WI38 (cell line): Measurements from ENCODE around the gene PPP2R5C.

Source experiments
- H3K4me3 ChIP-seq: 2 replicates; pipeline ENCODE4 v1.5.1; 2011; ENCODE audit warnings: low read depth, mild to moderate bottlenecking, control low read depth, low read length
- TF ChIP-seq, protein P1 (sequence below): IDR thresholded peaks from 2 replicates; pipeline ENCODE4 v1.5.1; 2012; ENCODE audit warnings: low read depth, mild to moderate bottlenecking, control low read depth, low read length

PPP2R5C gene

DNA sequence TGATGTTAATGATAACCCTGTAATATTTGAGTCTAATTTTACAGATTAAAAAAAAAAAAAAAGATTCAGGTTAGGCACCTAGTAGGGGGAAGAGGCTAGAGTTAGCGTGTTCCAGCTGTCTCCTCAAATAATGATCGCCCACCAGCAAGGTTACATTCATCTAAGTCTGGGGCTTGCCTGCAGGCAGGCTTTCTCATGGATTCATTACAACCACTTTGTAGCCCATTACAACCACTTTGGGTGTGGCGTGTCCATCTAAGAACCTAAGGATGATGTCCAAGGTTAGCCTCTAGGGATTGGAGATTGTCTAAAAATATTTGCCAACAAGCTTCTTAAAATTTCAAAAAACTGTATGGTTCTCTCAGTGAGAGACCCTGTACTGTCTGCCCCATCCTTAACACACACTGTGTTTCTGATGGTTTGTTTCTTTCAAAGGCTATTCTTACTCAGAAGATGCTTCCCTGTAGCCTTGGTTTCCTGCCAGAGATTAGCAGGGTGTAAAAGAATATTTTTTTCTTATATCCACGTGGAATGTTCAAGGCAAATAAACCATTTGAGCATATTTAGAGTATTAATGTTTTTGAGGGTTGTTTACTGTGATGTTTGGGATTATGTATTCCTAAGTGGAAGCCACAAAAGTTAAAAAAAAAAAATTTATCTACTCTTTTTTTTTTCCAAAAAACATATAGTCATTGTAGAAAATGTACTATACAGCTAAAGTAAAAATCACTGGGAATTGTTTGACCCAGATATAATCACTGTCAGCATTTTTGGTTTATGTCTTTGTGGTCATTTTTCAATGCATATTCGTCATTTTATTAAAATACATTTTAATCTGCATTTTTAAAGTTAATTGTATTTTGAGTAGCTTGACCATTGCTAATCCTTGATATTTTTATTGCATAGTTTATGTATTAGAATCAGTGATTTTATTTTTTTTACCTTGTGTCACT lies 204.5 kb downstream of the PPP2R5C start:
- H3K4me3 ChIP-seq: peak overlapping the region; percentile 81
- TF ChIP-seq, protein P1, sequence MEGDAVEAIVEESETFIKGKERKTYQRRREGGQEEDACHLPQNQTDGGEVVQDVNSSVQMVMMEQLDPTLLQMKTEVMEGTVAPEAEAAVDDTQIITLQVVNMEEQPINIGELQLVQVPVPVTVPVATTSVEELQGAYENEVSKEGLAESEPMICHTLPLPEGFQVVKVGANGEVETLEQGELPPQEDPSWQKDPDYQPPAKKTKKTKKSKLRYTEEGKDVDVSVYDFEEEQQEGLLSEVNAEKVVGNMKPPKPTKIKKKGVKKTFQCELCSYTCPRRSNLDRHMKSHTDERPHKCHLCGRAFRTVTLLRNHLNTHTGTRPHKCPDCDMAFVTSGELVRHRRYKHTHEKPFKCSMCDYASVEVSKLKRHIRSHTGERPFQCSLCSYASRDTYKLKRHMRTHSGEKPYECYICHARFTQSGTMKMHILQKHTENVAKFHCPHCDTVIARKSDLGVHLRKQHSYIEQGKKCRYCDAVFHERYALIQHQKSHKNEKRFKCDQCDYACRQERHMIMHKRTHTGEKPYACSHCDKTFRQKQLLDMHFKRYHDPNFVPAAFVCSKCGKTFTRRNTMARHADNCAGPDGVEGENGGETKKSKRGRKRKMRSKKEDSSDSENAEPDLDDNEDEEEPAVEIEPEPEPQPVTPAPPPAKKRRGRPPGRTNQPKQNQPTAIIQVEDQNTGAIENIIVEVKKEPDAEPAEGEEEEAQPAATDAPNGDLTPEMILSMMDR: no peak

DNA sequence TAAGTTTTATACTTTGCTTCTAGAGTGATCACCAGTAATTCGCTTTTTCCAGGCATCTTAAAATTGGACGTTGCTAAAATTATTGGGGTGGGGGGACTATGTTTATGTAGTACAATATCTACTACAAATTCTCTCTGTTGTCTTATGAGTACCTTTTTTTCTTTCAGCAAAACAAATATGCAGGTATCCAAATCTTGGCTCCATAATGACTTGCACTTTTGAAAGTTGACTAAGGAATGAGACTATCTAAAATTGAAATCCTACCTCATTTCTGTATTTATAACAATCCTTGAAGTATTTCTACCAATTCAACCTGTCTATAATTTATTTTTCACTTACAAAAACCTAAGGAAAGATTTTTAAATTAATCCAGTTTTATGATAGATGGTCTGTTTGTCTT lies 205.2 kb downstream of the PPP2R5C start:
- peak overlapping the region; percentile 81 for H3K4me3 ChIP-seq
- TF ChIP-seq, protein P1: no peak

DNA sequence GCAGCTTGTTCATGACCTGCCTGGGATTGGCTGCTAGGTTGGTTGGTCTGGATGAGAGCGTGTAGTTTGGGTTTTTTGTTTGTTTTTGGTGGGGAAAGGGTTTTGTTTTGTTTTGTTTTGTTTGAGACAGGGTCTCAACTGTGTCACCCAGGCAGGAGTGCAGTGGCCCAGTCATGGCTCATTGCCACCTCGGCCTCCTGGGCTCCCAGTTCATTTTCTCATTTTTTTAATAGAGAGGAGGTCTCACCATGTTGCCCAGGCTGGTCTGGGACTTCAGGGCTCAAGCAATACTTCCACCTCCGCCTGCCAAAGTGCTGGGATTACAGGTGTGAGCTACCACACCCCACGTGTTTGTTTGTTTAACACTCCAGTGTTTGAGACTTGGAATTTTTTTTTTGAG lies 206.7 kb downstream of the PPP2R5C start:
- no peak overlapping the region for H3K4me3 ChIP-seq
- TF ChIP-seq, protein P1: no peak

DNA sequence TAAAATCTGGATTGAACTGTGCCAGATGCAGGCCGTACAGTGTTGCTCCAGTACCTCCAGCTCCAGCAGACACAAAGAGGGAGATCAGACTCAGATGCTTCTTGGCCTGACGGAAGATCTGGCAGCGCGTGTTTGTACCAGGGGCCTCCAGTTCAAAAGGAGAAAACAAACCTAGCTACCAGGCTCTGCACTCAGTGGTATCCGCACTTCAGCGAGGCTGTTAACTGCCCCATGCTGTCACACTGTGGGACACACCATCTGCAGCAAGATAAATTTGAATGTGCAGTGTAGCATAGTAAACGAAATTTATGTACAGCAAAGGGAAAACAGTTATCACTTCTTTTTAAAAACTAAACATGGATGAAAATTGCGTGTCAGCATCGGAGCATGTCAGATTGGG lies 208.0 kb downstream of the PPP2R5C start:
- H3K4me3 ChIP-seq: no peak overlapping the region
- TF ChIP-seq, protein P1: no peak

DNA sequence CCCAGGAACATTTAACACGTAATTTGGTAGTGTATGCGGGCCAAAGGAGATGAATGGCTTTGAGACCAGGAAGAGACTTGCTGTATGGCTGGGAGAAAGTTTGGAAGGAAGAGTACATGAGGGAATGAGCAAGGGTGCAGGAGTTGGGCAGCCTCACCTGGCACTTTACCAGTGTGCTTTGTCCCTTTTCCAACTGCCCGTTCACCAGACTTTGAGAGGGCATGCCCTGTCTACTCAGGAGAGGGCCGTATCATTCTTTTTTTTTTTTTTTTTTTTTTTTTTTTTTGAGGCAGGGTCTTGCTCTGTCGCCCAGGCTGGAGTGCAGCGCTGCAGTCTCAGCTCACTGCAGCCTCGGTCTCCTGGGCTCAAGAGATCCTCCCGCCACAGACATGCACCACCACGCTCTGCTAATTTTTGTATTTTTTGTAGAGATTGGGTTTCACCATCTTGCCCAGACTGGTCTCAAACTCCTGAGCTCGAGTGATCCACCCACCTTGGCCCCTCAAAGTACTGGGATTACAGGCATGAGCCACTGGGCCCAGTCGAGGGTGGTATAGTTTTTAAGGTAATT lies 209.4 kb downstream of the PPP2R5C start:
- TF ChIP-seq, protein P1: no peak
- no peak overlapping the region for H3K4me3 ChIP-seq

DNA sequence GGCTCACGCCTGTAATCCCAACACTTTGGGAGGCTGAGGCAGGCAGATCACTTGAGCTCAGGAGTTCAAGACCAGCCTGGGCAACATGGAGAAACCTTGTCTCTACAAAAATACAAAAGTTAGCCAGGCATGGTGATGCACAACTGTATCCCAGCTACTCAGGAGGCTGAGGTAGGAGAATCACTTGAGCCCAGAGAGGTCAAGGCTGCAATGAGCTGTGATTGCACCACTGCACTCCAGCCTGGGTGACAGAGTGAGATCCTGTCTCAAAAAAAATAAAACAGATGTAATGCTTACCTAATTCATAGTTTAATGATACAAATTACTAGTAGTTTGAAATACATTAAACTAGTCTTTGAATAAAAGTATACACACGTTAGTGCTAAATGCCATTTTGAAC lies 209.9 kb downstream of the PPP2R5C start:
- H3K4me3 ChIP-seq: peak overlapping the region; percentile 15; the same call in 1 of the 2 replicates

DNA sequence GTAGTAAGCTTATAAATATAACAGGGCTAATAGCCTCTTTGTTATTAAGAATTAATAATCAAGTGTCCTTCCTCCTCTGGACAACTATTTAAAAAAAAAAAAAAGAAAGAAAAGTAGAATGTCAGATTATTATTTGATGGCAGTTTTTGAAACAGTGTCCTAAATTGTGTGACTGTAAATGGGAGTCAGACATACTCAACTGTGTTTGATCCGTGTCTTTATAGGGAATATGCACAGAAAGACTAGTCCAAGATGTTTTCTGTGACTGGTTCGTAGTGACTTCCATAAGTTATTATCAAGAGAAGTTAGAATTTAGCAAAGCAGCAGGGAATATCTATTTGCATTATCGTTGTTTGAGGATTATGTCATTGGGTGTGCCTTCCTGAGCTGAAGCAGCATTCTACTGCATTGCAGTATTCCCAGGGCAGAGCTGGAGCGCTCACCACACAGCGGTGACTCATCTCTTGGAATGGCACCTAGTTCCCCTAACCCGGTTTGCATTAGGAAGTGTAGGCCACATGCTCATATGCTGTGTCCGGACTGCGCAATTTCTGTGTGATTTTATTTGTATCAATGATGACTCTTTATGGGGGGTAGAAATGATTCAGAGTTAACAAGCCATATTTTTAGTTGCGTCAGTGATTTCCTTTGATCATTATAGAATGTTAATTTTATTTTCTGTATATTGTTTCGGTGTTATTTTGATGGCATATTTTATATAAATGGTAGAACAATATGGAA lies 210.8 kb downstream of the PPP2R5C start:
- TF ChIP-seq, protein P1: no peak
- H3K4me3 ChIP-seq: peak overlapping the region; percentile 15; the same call in 1 of the 2 replicates
